GM23248 (cell line): Measurements from ENCODE around the gene NPTX2. TPM values are rescaled to one million over a fixed set of nuclear protein-coding genes. Genes with fewer than 3 reads are reported as not detected.

Source experiments
- DNase-seq: peaks from one replicate; pipeline ENCODE4 v3.0.0-alpha.2; 2015
- H2AFZ ChIP-seq: fragments of 200-600 bp; sonication (generic); 2 replicates; pipeline ENCODE4 v1.6.1; 2016; ENCODE audit warnings: antibody characterized with exemption
- H3F3A ChIP-seq: fragments of 200-600 bp; sonication (generic); 2 replicates; pipeline ENCODE4 v1.6.1; 2016; ENCODE audit warnings: mild to moderate bottlenecking, antibody characterized with exemption, mixed run types; ENCODE audit not compliant: insufficient read depth
- H3K27ac ChIP-seq: fragments of 200-600 bp; sonication (generic); 2 replicates; pipeline ENCODE4 v1.5.1; 2016; ENCODE audit warnings: mild to moderate bottlenecking
- H3K27me3 ChIP-seq: fragments of 200-600 bp; sonication (generic); replicated peaks from 2 replicates; pipeline ENCODE4 v1.6.1; 2016; ENCODE audit warnings: mild to moderate bottlenecking; ENCODE audit not compliant: insufficient read depth
- H3K36me3 ChIP-seq: fragments of 200-600 bp; sonication (generic); 2 replicates; pipeline ENCODE4 v1.6.1; 2016; ENCODE audit warnings: low read depth, mild to moderate bottlenecking
- H3K4me1 ChIP-seq: fragments of 200-600 bp; sonication (generic); 2 replicates; pipeline ENCODE4 v1.6.1; 2016; ENCODE audit warnings: mild to moderate bottlenecking; ENCODE audit not compliant: insufficient read depth
- H3K4me2 ChIP-seq: fragments of 200-600 bp; sonication (generic); one replicate; pipeline ENCODE4 v1.6.1; 2016; ENCODE audit warnings: mild to moderate bottlenecking; ENCODE audit not compliant: unreplicated experiment
- H3K4me3 ChIP-seq: fragments of 200-600 bp; sonication (generic); 2 replicates; pipeline ENCODE4 v1.5.1; 2016; ENCODE audit warnings: mild to moderate bottlenecking
- H3K79me2 ChIP-seq: fragments of 200-600 bp; sonication (generic); 2 replicates; pipeline ENCODE4 v1.6.1; 2016; ENCODE audit warnings: mild to moderate bottlenecking; ENCODE audit not compliant: insufficient read depth
- H3K9ac ChIP-seq: fragments of 200-600 bp; sonication (generic); 2 replicates; pipeline ENCODE4 v1.6.1; 2016; ENCODE audit warnings: mild to moderate bottlenecking
- H3K9me2 ChIP-seq: fragments of 200-600 bp; sonication (generic); 2 replicates; pipeline ENCODE4 v1.6.1; 2016; ENCODE audit warnings: mixed run types, mild to moderate bottlenecking, moderate library complexity; ENCODE audit not compliant: insufficient read depth
- H3K9me3 ChIP-seq: fragments of 200-600 bp; sonication (generic); one replicate; pipeline ENCODE4 v1.6.1; 2017; ENCODE audit warnings: low read depth
- H4K20me1 ChIP-seq: fragments of 200-600 bp; sonication (generic); 2 replicates; pipeline ENCODE4 v1.6.0; 2016; ENCODE audit not compliant: insufficient read depth
- EZH2 ChIP-seq: fragments of 200-600 bp; sonication (generic); IDR thresholded peaks from 2 replicates; pipeline ENCODE4 v1.6.1; 2018; ENCODE audit warnings: antibody characterized with exemption, mild to moderate bottlenecking; ENCODE audit not compliant: insufficient read depth, poor library complexity, severe bottlenecking
- EZH2phosphoT487 ChIP-seq: fragments of 200-600 bp; sonication (generic); IDR thresholded peaks from 2 replicates; pipeline ENCODE4 v1.6.1; 2018; ENCODE audit warnings: antibody characterized with exemption, moderate library complexity, mild to moderate bottlenecking, low read depth; ENCODE audit not compliant: insufficient read depth
- WGBS, 2 experiments: methylation state at CpG; one replicate each; pipeline ENCODE4 v1.1.6; 2015 to 2017; ENCODE audit warnings: low lambda C conversion rate in 2 of 2, low coverage in 1 of 2; ENCODE audit errors: missing lambda C conversion rate in 2 of 2; 5-methylcytosine and 5-hydroxymethylcytosine counted together
- in situ Hi-C: fragments of 300-500 bp; cut with MboI; formaldehyde crosslinking; loops from 2 replicates; pipeline ENCODE4 v1.15.0; 2020
- polyA plus RNA-seq: library from polyadenylated mRNA; unstranded; fragments of >200 nt; fragmentation: Nextera tagmentation; extraction: Ambion mirVana; gene quantifications from 2 replicates; pipeline ENCODE4 v1.2.1, GENCODE V29; 2016
- total RNA-seq: library from RNA; depleted of rRNA; stranded (reverse); fragments of >200 nt; shearing (Covaris generic); gene quantifications from 2 replicates; pipeline ENCODE4 v1.2.3, GENCODE V29; 2014

NPTX2 gene
- total and polyA plus RNA-seq, 2 experiments from 2014 or later, result 0.30 to 0.97 TPM

GRCh38 chr7:98621573-98622482 lies 4.7 kb downstream of the NPTX2 start:
- no peaks in the 10 kb centered on the region for H3K9me2 ChIP-seq
- H3K9me3 ChIP-seq, result no peaks in the 10 kb centered on the region
- H3K36me3 ChIP-seq, result no peaks in the 10 kb centered on the region
- no peak overlapping the region for H3K9ac ChIP-seq
- no peaks in the 10 kb centered on the region for H3K79me2 ChIP-seq
- no peaks in the 10 kb centered on the region for H4K20me1 ChIP-seq
- H3K4me3 ChIP-seq, result no peak overlapping the region
- H3K4me2 ChIP-seq, result no peak overlapping the region
- no peak for TF ChIP-seq EZH2
- no peak for TF ChIP-seq EZH2phosphoT487
- WGBS, 2 experiments, result 36 to 41% methylated on average over 12 to 13 of the region's 13 CpGs
- no peaks in the 10 kb centered on the region for H3K4me1 ChIP-seq
- in situ Hi-C loops, result no loop called here
- DNase-seq, result no peak
- no peaks in the 10 kb centered on the region for H3F3A ChIP-seq
- peaks cover 16% of the 10 kb centered on the region for H3K27me3 ChIP-seq
- no peak overlapping the region for H2AFZ ChIP-seq
- H3K27ac ChIP-seq, result no peak overlapping the region

- no peaks in the 10 kb centered on the region for H3K9me2 ChIP-seq
- no peaks in the 10 kb centered on the region for H3K36me3 ChIP-seq
- no peak overlapping the region for H3K9ac ChIP-seq
Measured at GRCh38 chr7:98622926-98623325, 5.8 kb downstream of the NPTX2 start.

GRCh38 chr7:98624846-98625420 lies 7.8 kb downstream of the NPTX2 start:
- Histone ChIP-seq H3K9me3 (no peaks in the 10 kb centered on the region), H2AFZ (no peak overlapping the region), H3K27me3 (no peaks in the 10 kb centered on the region; the same call in 1 of the 2 replicates), H3K9ac (no peak overlapping the region), H3F3A (no peaks in the 10 kb centered on the region), H3K36me3 (no peaks in the 10 kb centered on the region), H4K20me1 (no peaks in the 10 kb centered on the region), H3K4me2 (no peak overlapping the region), H3K79me2 (no peaks in the 10 kb centered on the region), H3K9me2 (no peaks in the 10 kb centered on the region), H3K4me3 (no peak overlapping the region), H3K27ac (no peak overlapping the region), H3K4me1 (no peaks in the 10 kb centered on the region)
- in situ Hi-C loops, result no loop called here
- 69 to 70% methylated on average over 25 to 28 of the region's 28 CpGs for WGBS, 2 experiments
- no peak for DNase-seq
- TF ChIP-seq EZH2phosphoT487 (no peak), EZH2 (no peak)

More at GRCh38 chr7:98622926-98623325, 5.8 kb downstream of the NPTX2 start:
- WGBS, 2 experiments, result 42% methylated on average over 9 of the region's 9 CpGs
- H3K4me1 ChIP-seq, result no peaks in the 10 kb centered on the region
- no peak for TF ChIP-seq EZH2
- TF ChIP-seq EZH2phosphoT487, result no peak
- H3K4me2 ChIP-seq, result no peak overlapping the region
- H3K27me3 ChIP-seq, result peaks cover 16% of the 10 kb centered on the region
- H2AFZ ChIP-seq, result no peak overlapping the region
- in situ Hi-C loops, result no loop called here
- no peak for DNase-seq
- H3K27ac ChIP-seq, result no peak overlapping the region
- H3K79me2 ChIP-seq, result no peaks in the 10 kb centered on the region
- no peaks in the 10 kb centered on the region for H4K20me1 ChIP-seq
- H3F3A ChIP-seq, result no peaks in the 10 kb centered on the region
- H3K4me3 ChIP-seq, result no peak overlapping the region
- H3K9me3 ChIP-seq, result no peaks in the 10 kb centered on the region

GRCh38 chr7:98626460-98627412 lies 9.7 kb downstream of the NPTX2 start:
- Histone ChIP-seq H3K4me3 (no peak overlapping the region), H4K20me1 (no peaks in the 10 kb centered on the region), H3K36me3 (no peaks in the 10 kb centered on the region), H3K4me1 (no peaks in the 10 kb centered on the region), H3K4me2 (no peak overlapping the region), H3K9me3 (no peaks in the 10 kb centered on the region), H3K27me3 (no peaks in the 10 kb centered on the region), H3K9me2 (no peaks in the 10 kb centered on the region), H3F3A (no peaks in the 10 kb centered on the region), H3K27ac (no peak overlapping the region), H3K79me2 (no peaks in the 10 kb centered on the region), H3K9ac (no peak overlapping the region), H2AFZ (no peak overlapping the region)
- TF ChIP-seq EZH2 (no peak), EZH2phosphoT487 (no peak)
- DNase-seq, result no peak
- 25 to 32% methylated on average over 35 of the region's 35 CpGs for WGBS, 2 experiments
- in situ Hi-C loops, result no loop called here
